ENCODE measurements around the gene MRPL54.

DNA sequence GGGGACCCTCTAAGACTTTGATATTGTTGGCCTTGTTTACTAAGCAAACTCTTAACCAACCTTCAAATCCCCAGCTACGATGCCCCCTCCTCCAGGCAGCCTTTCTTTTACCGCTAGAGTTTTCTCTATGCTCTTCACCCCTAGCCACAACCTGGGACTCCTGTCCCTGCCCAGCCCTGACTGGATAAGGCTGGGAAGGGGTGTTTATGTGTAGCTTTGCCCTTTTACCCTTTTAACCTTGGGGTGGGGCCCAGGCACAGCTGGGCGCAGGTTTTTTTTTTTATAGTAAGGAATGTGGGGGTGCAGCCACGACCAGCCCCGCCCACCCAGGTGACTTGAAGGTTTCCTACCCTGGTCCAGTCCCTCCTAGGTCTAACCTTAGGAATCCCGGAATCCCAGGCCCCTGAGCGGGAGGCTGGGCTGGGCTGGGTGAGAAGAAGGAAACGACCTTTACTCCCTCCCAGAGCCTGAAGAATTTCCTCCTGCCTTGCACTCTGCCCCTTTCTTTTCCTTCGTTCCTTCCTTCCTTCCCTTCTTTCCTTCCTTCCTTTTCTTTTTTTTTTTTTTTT lies 42.0 kb upstream of the MRPL54 start:
- TF ChIP-seq, protein P1, sequence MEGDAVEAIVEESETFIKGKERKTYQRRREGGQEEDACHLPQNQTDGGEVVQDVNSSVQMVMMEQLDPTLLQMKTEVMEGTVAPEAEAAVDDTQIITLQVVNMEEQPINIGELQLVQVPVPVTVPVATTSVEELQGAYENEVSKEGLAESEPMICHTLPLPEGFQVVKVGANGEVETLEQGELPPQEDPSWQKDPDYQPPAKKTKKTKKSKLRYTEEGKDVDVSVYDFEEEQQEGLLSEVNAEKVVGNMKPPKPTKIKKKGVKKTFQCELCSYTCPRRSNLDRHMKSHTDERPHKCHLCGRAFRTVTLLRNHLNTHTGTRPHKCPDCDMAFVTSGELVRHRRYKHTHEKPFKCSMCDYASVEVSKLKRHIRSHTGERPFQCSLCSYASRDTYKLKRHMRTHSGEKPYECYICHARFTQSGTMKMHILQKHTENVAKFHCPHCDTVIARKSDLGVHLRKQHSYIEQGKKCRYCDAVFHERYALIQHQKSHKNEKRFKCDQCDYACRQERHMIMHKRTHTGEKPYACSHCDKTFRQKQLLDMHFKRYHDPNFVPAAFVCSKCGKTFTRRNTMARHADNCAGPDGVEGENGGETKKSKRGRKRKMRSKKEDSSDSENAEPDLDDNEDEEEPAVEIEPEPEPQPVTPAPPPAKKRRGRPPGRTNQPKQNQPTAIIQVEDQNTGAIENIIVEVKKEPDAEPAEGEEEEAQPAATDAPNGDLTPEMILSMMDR (IDR thresholded peaks at IDR 0.05) = no peak
- no peak for TF ChIP-seq POLR2A (IDR thresholded peaks at IDR 0.05)

All from heart left ventricle (tissue), 13 donors.